A549 (cell line): ENCODE results near the gene CSNK1E.

Experiments
- CEBPB ChIP-seq, 2 experiments: fragments of >200 bp in 1 of 2; sonication (Bioruptor Twin) in 1 of 2; formaldehyde crosslinking in 1 of 2; IDR thresholded peaks; 2 replicates each; pipeline ENCODE4 v1.6.1; 2012 to 2016
- CTCF ChIP-seq: fragments of >200 bp; sonication (Bioruptor Twin); formaldehyde crosslinking; IDR thresholded peaks from 3 replicates; pipeline ENCODE4 v1.5.1; 2016
- HDAC2 ChIP-seq: fragments of 200-600 bp; sonication (generic); IDR thresholded peaks from 2 replicates; pipeline ENCODE4 v1.6.1; 2016
- HOXA7 ChIP-seq: fragments of 250-450 bp; sonication (Bioruptor Pico); IDR thresholded peaks from 2 replicates; pipeline ENCODE4 v1.5.0; 2020; ENCODE audit warnings: mild to moderate bottlenecking, moderate library complexity
- MAX ChIP-seq: IDR thresholded peaks from 2 replicates; pipeline ENCODE4 v1.6.1; 2012
- MAZ ChIP-seq: fragments of 150-350 bp; IDR thresholded peaks from 2 replicates; pipeline ENCODE4 v1.6.1; 2014; ENCODE audit warnings: antibody characterized with exemption, low read depth, low read length, borderline replicate concordance
- POLR2A ChIP-seq: IDR thresholded peaks from 2 replicates; pipeline ENCODE4 v1.6.1; 2012; ENCODE audit warnings: mild to moderate bottlenecking, low read length
- RCOR1 ChIP-seq: fragments of 150-350 bp; IDR thresholded peaks from 2 replicates; pipeline ENCODE4 v1.6.1; 2014; ENCODE audit warnings: antibody characterized with exemption, low read length, low read depth
- REST ChIP-seq: fragments of 200-600 bp; sonication (generic); IDR thresholded peaks from 2 replicates; pipeline ENCODE4 v1.6.1; 2016; ENCODE audit warnings: antibody characterized with exemption, mild to moderate bottlenecking, moderate library complexity
- USF2 ChIP-seq: fragments of 450-650 bp; IDR thresholded peaks from 2 replicates; pipeline ENCODE4 v1.6.1; 2014; ENCODE audit warnings: antibody characterized with exemption

- no peak for TF ChIP-seq REST
- no peak for TF ChIP-seq CTCF
- no peak for TF ChIP-seq POLR2A
- TF ChIP-seq CEBPB (IDR thresholded peaks at IDR 0.05) = no peak
- no peak for TF ChIP-seq MAX
- no peak for TF ChIP-seq USF2
- TF ChIP-seq HOXA7 (CRISPR knock-in tag) = no peak
- TF ChIP-seq HDAC2 = no peak
- no peak for TF ChIP-seq MAZ
- no peak for TF ChIP-seq RCOR1
Measured at GRCh38 chr22:38251341-38251692, 65.9 kb downstream of the CSNK1E start.
